NCI-H1417 treated with DMSO at 0.1 percent for 48 hours (cell line): ENCODE measurements around the gene SORD.
"Not testable (repeated sequence)": the region's sequence is repeated elsewhere in the genome, so short reads cannot be mapped to it uniquely, and the experiment has no call there.

Experiments used
- DNase-seq: peaks from one replicate; lab custom pipeline; 2025; lab: John Stamatoyannopoulos, UW

Gene SORD

DNA sequence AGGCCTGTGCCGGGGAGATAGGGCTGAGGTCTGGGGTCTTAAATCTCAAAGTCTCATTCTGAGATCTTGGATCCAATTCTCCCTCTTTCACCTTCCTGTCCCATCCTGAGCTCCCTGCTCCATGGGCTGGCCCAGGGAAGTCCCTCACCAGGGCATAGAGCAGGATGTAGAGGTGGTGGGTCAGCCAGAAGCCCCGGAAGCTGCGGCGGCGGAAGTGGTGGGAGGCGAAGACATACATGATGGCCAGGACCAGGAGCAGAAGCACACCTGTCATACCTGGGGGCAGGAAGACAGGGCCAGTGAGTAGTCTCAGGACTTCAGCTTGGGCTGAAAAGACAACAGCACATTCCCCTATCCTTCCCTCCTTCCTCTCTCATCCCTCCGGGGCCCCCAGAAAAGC, 74.5 kb downstream of the SORD start:
- no peak for DNase-seq

DNA sequence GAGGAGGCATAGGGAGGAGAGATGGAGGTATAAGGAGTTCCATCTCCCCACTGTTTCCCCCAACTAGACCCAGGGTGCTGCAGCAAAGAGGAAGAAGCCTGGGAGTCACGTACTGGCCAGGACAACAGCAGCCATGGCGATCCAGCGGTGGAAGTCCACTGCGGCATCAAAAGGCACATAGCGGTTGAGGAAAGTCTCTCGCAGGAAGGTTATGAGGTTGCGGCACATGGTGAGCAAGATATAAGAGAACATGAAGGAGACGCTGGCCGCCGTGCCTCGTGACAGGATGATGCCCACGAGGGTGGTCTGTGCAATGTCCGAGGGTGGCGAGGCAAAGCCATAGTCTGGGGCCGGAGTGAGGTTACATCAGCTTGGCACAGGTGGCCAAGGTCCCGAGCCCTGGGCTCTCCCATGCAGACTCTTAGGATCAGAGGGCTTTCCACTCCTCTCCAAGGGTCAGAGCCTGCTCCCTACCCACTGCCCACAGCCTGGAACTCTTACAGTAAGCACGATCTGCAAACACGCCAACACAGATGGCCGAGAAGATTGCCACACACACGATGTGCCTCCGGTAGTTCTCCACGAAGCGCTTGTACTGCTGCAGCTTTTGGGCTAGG, 76.7 kb downstream of the SORD start:
- no peak for DNase-seq

DNA sequence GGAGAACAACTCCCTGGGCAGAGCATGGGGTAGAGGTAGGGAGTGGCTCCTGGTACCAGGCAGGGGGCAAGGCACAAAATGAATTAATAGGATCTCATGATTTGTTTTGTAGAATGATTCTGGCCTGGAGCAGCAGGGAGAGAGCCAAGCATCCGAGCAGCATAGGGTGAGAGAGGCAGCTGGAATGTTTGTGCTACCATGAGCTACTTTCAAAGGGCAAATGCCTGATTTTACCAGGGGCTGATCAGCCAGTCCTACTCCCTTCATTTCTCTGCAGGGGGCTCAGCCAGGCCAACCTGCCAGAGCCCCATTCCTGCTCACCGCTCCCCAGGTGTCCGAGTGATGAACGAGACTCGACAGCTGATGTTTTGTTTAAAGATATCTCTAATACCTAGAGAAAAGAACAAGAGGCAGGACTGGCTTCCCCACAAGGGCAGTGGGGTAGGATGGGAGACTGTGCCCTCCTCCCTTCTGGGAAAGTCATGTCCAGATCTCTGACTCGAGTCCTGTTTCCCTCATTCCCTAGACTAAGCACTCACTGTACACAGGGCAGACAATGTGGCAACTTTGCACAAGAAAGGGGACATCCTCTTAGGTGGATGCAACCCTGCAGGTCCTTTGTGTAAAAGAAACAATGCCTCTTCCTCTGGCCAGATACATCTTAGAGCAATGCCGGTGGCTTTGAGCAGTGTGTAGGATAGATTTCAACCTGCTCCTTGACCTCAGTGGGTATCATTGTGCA, 78.1 kb downstream of the SORD start:
- DNase-seq: no peak

DNA sequence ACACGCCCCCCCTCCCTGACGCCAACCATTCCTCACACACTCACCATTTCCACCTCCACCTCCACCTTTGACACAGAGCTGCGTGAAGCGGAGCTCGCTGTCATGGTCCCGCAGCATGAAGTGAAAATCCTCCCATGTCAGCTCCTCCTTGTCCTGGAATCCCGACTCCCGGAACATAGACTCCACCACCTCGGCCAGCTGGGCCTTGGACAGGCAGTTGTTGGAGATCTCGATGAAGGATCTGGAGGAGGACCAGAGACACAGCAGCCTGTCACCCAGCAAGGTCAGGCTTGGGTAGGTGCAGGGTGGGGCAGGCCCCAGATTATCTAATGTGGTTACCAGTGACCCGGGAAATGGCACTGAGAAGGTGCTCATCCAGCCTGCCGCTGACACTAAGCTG, 78.8 kb downstream of the SORD start:
- no peak for DNase-seq

DNA sequence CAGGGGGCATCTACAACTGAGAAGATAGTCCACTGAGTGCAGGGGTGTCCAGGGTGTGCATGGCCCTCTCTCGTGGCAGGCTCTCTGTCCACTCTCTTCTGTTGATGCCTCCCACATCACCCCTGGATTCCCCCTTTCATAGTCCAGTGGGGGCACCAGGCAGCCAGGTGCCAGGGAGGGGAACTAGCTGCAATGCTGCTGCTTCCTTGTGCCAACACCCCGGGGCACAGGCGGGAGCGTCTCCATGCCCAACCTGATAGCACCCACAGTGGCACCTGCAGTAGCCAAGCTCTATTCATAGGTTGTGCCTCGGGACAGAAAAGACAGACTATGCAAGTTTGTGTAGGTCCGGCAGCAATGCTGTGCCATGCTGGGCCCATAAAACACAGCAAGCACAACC, 79.2 kb downstream of the SORD start:
- no peak for DNase-seq

DNA sequence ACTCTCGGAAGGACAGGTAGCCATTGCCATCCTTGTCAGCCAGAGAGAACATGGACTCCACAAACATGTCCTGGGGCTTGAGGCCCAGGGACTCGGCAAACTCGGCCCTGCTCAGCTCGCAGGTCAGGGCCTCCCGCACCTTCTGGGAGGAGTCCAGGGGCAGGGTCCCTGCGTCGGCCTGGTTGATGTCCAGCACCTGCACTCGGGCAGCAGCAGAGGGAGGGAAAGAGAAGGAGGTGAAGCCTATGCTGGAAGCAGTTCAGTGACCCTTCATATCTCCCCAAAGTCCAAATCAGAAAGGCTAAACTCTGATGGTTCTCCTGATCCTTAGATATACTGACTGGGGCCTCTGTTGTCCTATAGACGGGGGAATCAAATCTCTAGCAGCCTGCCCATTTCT, 81.2 kb downstream of the SORD start:
- DNase-seq: not testable (repeated sequence)

DNA sequence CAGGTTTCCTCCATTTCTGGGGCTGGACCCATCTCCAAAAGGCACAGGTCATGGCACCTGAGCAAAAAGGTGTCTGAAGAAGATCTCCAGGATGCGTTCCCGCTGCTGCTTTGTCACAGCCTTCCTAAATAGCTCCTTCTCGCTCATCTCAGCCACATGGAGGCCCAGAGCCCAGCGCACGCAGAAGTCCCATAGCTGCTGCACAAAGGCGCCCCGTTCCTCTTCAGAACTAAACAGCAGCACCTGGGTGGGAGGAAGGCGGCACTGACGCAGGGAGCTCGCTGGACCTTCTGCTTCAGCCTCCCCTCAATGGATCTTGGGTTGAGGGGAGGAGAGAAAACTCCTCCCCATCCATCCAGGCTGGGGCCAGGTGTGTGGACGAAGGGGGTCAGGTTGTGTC, 82.6 kb downstream of the SORD start:
- DNase-seq: no peak

DNA sequence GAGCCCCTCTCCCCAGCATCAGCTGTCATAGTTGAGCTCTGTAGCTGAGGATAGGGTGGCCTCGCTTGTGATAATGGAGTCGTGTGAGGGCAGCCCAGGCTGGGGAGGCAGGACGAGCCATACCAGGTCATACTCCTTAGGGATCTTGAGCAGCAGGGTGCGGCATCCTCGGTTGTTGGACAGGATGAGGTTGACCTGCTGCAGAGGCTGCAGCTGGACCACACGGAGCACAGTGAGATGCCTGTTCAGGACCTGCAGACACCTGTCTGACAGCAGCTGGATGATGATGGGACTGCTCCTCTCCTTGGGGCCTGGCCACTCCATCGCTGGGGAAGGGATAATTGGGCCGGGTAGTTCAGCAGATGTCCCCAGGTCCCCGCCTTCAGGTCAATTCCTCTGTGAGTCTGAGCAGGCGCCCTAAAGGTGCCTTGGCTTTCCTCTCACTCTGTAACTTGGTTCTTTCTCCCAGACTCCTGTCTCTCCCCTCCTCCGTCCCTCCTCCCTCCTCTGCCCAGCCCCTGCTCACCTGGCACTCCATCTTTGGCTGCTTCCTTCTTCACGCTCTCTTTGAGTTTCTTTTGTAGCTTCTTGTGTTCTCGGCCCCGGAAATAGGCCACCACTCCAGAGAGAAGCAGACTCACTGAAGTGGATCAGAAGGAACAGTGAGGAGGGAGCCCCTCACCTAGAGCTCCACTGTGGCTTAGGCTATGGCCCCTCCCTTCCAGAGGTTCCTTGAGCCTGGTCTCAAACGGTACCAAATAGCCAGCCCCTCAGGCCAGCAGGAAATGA, 83.2 kb downstream of the SORD start:
- DNase-seq: no peak

DNA sequence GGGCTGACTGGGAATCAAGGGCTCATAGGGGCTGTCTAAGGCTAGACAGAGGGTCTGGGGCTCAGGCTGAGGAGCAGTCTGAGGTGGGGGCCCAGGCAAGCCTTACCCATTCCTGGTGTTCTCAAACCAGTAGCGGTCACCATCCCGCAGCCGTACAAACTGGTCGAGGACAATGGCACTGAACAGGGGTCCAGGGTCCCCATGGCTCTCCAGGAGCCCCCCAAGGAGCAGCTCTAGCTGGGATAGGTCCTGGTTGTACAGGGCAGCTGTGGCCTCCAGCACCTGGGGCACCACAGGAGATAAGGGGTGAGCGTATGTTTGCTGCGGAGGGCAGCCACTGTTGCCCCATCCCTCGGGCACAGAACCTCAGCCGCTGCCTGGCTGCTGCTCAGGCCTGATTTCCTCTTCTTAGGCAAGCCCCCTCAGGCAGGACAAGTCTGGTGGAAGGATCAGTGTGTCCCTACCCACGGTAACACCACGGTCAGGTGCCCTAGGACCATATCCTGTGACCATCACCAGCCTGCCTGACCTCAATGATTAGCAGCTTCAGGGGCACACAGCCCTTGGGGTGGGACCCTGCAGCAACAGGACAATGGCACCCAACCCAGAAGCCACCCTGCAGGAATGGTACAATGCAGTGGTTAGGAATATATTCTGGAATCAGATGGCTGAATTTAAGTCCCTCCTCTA, 85.1 kb downstream of the SORD start:
- no peak for DNase-seq

DNA sequence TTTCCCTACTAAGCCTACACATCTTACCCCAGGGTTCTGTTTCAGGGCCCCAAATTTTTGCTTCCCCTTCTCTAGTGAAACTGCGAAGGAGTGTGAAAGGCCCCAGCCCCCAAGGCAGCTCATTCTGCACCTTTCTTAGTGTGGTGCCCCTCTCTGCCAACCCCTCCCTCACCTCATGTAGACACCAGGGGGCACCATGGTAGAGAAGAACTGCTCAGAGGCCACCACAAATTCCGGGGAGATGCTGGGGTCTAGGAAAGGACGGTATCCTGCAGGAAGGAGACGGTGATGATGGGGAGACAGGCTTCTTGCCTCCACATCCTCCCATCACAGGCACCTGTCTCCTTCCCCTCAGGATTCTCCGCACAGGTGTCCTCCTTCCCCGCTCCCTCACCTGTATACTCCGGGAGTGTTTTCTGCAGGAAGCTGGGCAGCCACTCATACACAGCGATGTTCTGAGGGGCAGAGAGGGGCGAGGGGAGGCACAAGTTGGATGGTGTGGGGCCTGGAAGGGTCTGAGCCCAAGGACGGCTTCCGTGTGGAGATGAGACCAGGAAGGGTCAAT, 87.3 kb downstream of the SORD start:
- no peak for DNase-seq

DNA sequence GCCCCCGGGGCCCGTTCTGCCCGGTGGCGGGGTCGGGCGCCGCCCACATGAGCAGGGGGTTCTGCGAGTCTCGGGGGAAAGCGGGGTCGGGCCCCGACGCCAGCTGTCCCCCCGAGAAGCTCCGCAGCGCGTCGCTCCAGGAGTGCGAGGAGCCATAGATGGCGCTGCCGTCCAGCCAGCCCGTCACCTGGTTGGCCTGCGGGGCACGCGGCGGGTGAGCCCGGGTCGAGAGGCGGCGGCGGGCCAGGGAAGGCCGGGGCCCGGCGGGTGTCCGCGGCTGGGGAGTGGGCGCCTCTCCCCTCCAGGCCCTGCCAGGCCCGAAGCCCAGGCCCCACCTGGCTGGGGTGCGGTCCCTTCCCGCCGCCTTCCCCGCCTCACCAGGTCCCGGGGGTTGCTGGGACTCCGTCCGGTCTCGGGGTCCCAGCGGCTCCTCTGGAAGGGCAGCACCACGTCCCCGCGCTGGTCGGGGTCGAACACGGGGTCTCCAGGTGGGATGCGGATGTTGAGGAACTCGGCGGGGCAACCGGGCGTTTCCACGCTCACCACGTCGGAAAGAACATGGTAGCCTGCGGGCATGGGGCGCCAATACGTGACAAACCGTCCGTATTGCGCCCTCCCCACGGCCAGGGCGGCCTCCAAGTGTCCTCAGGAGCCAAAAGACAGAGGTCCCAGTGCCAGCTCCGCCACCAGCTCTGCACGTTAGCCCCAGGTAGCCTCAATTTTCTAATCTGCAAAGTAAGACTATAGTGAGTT, 88.6 kb downstream of the SORD start:
- DNase-seq: no peak

DNA sequence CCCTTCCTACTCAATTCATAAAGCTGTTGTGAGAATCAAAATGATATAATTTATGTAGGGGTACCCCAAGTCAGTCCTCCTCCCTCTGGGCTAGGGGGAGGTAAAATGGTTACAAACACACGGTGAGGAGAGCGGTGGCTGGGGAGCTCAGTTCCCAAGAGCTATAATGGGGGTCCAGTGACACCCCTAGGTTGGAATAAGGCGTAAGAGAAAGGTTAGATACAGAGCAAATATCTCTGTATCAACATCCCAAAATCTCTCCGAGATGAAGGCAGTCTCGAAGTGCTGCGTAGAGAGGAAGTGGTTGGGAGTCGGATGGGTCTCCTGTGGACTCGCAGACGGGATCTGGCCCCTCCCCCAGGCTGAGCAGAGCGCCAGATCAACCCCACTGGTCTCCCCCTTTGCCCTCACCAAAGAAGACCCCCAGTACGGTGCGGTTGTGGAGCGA, 89.2 kb downstream of the SORD start:
- DNase-seq: no peak

DNA sequence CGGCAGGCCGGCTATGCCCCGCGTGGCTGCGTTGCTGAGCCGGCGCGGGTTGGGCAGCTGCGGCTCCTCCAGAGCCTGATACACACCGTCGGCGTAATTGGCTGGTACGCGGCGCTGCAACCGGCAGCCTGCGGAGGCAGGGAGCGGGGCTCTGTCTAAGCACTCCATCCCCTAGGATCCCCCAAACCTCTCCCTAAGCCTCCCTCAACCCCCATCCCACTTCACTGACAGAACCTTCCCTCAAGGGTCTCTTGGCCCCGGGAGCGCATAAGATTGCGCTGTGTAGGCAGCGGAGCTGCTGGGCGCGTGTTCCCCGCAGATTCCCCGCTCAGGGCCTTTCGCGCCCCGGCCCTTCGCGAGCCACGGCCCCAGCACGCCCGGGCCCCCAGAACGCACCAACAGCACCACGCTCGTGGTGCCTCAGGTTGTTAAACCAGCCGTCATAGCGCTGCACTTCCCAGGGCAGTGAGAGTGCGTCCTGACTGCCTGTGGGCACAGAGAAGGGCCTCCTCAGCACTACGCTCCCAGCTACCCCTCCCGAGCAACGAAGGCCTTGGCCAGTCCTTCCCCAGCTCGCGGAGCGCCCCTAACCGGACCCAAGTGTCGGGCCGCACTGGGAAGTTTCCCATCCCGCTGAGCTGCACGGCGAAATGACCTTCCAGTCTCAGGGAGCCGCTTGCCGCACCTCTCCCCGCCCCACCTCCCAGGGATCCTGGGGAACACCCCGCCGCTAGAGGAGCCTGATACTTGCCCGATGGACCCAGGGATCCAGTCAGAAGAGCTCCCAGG, 89.8 kb downstream of the SORD start:
- no peak for DNase-seq

DNA sequence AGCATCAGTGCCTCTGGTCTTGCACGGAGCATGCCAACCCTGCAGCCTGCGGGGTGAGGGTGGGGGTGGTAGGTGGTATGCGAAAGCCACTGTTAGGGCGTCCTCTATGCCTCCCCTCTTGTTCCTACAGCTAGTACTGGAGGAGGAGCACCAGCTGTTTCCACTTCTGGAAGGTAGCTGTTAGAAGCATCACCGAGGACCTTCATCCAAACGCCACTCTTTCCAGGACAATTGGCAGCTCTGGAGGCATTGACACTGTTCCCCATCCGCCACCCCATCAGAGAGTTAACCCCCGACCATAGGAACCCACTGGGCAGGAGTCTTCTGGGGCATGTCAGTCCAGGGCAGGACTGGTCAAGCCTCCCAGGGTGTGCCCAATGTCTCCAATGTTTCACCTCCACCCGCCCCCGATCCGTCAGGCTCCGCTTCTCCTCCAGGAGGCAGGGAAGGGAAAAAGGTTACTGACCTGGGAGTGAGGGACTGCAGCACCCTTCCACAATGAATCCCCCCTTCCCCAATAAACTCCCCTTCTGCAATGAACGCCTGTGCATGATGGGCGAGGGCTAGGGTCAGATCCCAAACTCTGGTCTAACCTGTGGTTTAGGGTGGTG, 90.5 kb downstream of the SORD start:
- no peak for DNase-seq

DNA sequence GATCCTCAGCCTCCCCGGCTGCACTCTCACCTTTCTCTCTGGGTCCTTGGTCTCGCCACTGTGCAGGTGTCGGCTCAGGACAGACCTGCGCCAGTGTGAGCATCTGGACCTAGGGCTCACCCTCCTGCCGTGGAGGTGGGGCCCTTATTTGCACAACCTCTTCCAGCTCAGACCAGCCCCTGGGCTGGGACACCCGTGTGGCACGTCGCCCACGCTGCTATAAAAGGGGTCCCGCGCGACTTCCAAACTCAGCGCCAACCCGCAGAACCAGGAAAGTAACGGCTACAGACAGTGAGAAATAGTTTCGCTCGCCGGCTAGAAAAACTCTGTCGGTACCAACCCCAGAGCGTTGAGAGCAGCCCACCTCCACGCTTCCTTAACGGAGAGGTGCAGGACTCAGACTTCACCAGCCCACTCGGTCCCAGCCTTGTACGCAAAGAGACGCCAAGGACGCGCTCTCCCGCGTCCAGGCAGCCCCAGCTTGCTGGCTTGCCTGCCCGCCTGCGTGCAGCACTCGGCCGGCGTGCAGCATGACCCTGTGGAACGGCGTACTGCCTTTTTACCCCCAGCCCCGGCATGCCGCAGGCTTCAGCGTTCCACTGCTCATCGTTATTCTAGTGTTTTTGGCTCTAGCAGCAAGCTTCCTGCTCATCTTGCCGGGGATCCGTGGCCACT, 91.2 kb downstream of the SORD start, which contains the start of the genes DUOX2 and DUOXA2:
Gene DUOX2, minus strand, starts transcription at position 97 of the 675 bp plus-strand sequence. CDS start 761 bp downstream, outside the sequence.
Gene DUOXA2, plus strand, starts transcription at position 251 of the 675 bp plus-strand sequence. Its CDS starts 280 bp downstream, at position 531.
- no peak for DNase-seq

DNA sequence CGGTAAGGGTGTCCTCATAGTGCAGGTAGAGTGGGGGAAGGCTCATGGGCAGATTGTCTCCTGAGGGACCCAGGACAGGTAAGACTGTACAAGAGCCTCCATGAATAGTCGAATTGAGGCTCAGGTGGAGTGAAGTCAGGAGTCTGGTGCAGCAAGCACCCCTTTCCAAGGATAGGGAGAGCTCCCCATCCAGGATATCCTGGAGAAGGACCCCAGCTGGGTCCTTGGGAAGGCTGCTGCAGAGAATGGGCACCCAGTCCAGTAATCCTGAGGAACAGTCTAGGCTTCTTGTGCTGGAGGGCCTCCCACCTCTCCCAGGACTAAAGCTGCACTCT, 91.7 kb downstream of the SORD start:
- no peak for DNase-seq

DNA sequence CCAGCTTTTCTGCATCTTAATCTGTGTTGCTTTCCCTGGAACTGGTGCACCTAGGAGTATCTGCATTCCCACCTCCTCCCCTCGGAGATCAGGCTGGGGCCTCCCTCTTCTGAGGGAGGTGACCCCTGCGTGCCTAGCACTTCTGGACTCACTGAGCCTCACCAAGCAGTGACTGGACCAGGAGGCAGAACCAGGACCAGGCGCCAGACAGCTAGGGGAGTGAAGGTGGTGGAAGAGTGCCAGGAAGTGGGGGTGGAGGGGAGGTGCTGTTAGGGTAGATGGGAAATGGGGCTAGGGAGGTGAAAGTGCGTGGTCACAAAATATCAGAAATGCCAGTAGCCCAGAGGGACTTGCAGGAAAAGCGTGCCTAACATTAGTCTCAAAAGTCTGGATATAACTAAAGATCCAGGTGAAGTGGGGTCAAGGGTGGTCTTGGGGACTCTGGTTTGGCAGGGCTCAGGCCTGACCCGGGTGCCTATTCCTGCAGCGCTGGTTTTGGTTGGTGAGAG, 92.4 kb downstream of the SORD start:
- no peak for DNase-seq

DNA sequence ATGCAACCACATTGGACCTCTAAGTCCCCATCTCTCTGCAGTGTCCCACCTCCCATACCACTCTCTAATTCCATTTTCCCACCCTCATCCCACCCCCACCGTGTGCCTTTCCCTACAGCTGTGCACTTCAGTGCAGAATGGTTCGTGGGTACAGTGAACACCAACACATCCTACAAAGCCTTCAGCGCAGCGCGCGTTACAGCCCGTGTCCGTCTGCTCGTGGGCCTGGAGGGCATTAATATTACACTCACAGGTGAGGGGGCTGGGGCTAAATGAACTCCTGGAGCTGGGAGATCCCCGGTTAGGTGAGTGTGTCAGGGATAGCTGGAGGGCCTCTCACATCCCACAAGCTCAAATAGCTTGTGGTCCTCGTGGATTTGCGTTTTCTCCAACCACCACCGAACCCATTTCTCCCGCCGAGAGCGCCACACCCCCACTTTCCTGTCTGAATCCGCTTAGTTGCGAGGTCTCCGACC, 93.0 kb downstream of the SORD start:
- no peak for DNase-seq
